ENCODE results near the gene KRTAP4-2. TPM values are rescaled to one million over a fixed set of nuclear protein-coding genes. Genes with fewer than 3 reads are reported as not detected.

Gene KRTAP4-2
- not detected in 2 replicates for total RNA-seq

GRCh38 chr17:41177727-41178271, at the start of gene KRTAP4-2:
TSS of gene KRTAP4-2 (minus strand) at chr17:41178221. CDS start at chr17:41178164, 57 bp downstream.

GRCh38 chr17:41226598-41227095, 48.6 kb upstream of the KRTAP4-2 start, which contains the start of gene KRTAP9-2:
TSS of gene KRTAP9-2 (plus strand) at chr17:41226648. CDS start at chr17:41226655, 7 bp downstream.

GRCh38 chr17:41189837-41190318, 11.9 kb upstream of the KRTAP4-2 start, which contains the start of gene KRTAP9-1:
TSS of gene KRTAP9-1 (plus strand) at chr17:41189887. CDS start at chr17:41189887, 0 bp downstream.

GRCh38 chr17:41184480-41184961, 6.5 kb upstream of the KRTAP4-2 start, which contains the start of gene KRTAP4-1:
TSS of gene KRTAP4-1 (minus strand) at chr17:41184911. CDS start at chr17:41184854, 57 bp downstream.

GRCh38 chr17:41168121-41168520, 9.9 kb downstream of the KRTAP4-2 start, which contains the start of gene KRTAP4-3:
TSS of gene KRTAP4-3 (minus strand) at chr17:41168221. CDS start at chr17:41168172, 49 bp downstream.

GRCh38 chr17:41160648-41161047, 17.4 kb downstream of the KRTAP4-2 start, which contains the start of gene KRTAP4-4:
TSS of gene KRTAP4-4 (minus strand) at chr17:41160748. CDS start at chr17:41160691, 57 bp downstream.

GRCh38 chr17:41149652-41149985, 28.4 kb downstream of the KRTAP4-2 start, which contains the start of gene KRTAP4-5:
TSS of gene KRTAP4-5 (minus strand) at chr17:41149825. CDS start at chr17:41149767, 58 bp downstream.

GRCh38 chr17:41140360-41141131, 37.5 kb downstream of the KRTAP4-2 start, which contains the start of gene KRTAP4-6:
TSS of gene KRTAP4-6 (minus strand) at chr17:41140544. CDS start at chr17:41140487, 57 bp downstream.

Small RNA genes lying within 50 kb of the gene (small RNA-seq; reads per million reads assigned to genes)
- not detected for gene KRTAP4-17P

Other genes with a start within 250 kb of the KRTAP4-2 start
- not detected in 2 replicates for gene KRT23, start 240.6 kb downstream of the KRTAP4-2 start, total RNA-seq
- not detected in 2 replicates for gene KRT39, start 211.3 kb downstream of the KRTAP4-2 start, total RNA-seq
- not detected in 2 replicates for gene KRT40, start 193.9 kb downstream of the KRTAP4-2 start, total RNA-seq
- not detected in 2 replicates for gene KRTAP3-3, start 184.1 kb downstream of the KRTAP4-2 start, total RNA-seq
- not detected in 2 replicates for gene KRTAP3-2, start 178.3 kb downstream of the KRTAP4-2 start, total RNA-seq
- not detected in 2 replicates for gene KRTAP3-1, start 169.1 kb downstream of the KRTAP4-2 start, total RNA-seq
- not detected in 2 replicates for gene KRTAP1-5, start 151.0 kb downstream of the KRTAP4-2 start, total RNA-seq
- gene KRTAP1-4, start 148.0 kb downstream of the KRTAP4-2 start, total RNA-seq = not detected in 2 replicates
- gene KRTAP1-3, start 143.3 kb downstream of the KRTAP4-2 start, total RNA-seq = not detected in 2 replicates
- gene KRTAP1-1, start 136.8 kb downstream of the KRTAP4-2 start, total RNA-seq = not detected in 2 replicates
- not detected in 2 replicates for gene KRTAP2-1, start 130.9 kb downstream of the KRTAP4-2 start, total RNA-seq
- gene KRTAP2-2, start 123.0 kb downstream of the KRTAP4-2 start, total RNA-seq = not detected in 2 replicates
- not detected in 2 replicates for gene KRTAP2-3, start 118.1 kb downstream of the KRTAP4-2 start, total RNA-seq
- gene KRTAP2-4, start 112.3 kb downstream of the KRTAP4-2 start, total RNA-seq = not detected in 2 replicates
- gene KRTAP4-7, start 94.1 kb downstream of the KRTAP4-2 start, total RNA-seq = not detected in 2 replicates
- gene KRTAP4-8, start 80.1 kb downstream of the KRTAP4-2 start, total RNA-seq = not detected in 2 replicates
- gene KRTAP4-16, start 76.0 kb downstream of the KRTAP4-2 start, total RNA-seq = not detected in 2 replicates
- gene KRTAP4-9, start 72.8 kb downstream of the KRTAP4-2 start, total RNA-seq = not detected in 2 replicates
- gene KRTAP4-11, start 59.8 kb downstream of the KRTAP4-2 start, total RNA-seq = not detected in 2 replicates
- not detected in 2 replicates for gene KRTAP4-12, start 54.0 kb downstream of the KRTAP4-2 start, total RNA-seq
- not detected in 2 replicates for gene KRTAP4-6, start 37.7 kb downstream of the KRTAP4-2 start, total RNA-seq
- gene KRTAP4-5, start 28.4 kb downstream of the KRTAP4-2 start, total RNA-seq = not detected in 2 replicates
- gene KRTAP4-4, start 17.5 kb downstream of the KRTAP4-2 start, total RNA-seq = not detected in 2 replicates
- gene KRTAP4-3, start 10.0 kb downstream of the KRTAP4-2 start, total RNA-seq = not detected in 2 replicates
- not detected in 2 replicates for gene KRTAP4-1, start 6.7 kb upstream of the KRTAP4-2 start, total RNA-seq
- not detected in 2 replicates for gene KRTAP9-1, start 11.7 kb upstream of the KRTAP4-2 start, total RNA-seq
- not detected in 2 replicates for gene KRTAP9-2, start 48.4 kb upstream of the KRTAP4-2 start, total RNA-seq
- not detected in 2 replicates for gene KRTAP9-3, start 54.2 kb upstream of the KRTAP4-2 start, total RNA-seq
- not detected in 2 replicates for gene KRTAP9-8, start 59.8 kb upstream of the KRTAP4-2 start, total RNA-seq
- not detected in 2 replicates for gene KRTAP9-4, start 71.5 kb upstream of the KRTAP4-2 start, total RNA-seq
- not detected in 2 replicates for gene KRTAP9-9, start 77.2 kb upstream of the KRTAP4-2 start, total RNA-seq
- gene KRTAP9-6, start 87.2 kb upstream of the KRTAP4-2 start, total RNA-seq = not detected in 2 replicates
- not detected in 2 replicates for gene KRTAP9-7, start 97.5 kb upstream of the KRTAP4-2 start, total RNA-seq
- not detected in 2 replicates for gene KRTAP29-1, start 124.6 kb upstream of the KRTAP4-2 start, total RNA-seq
- not detected in 2 replicates for gene KRTAP16-1, start 131.1 kb upstream of the KRTAP4-2 start, total RNA-seq
- not detected in 2 replicates for gene KRTAP17-1, start 137.5 kb upstream of the KRTAP4-2 start, total RNA-seq
- gene KRT33A, start 172.6 kb upstream of the KRTAP4-2 start, total RNA-seq = not detected in 2 replicates
- gene KRT33B, start 191.6 kb upstream of the KRTAP4-2 start, total RNA-seq = not detected in 2 replicates
- gene KRT34, start 204.1 kb upstream of the KRTAP4-2 start, total RNA-seq = not detected in 2 replicates
- not detected in 2 replicates for gene KRT31, start 219.4 kb upstream of the KRTAP4-2 start, total RNA-seq
- gene KRT37, start 246.4 kb upstream of the KRTAP4-2 start, total RNA-seq = not detected in 2 replicates